HCT116 (cell line): ENCODE measurements around the gene DNAJC4. TPM values are rescaled to one million over a fixed set of nuclear protein-coding genes. Genes with fewer than 3 reads are reported as not detected.

ENCODE experiments used
- ATAC-seq: fragments of 200-7000 bp; cut with Tn5 transposase; 2 replicates; pipeline ENCODE4 v1.9.1; 2020; ENCODE audit warnings: mild to moderate bottlenecking, moderate library complexity
- BruUV-seq: library from RNA; stranded (reverse); fragments of 400-500 nt; replicated peaks from 2 replicates; lab custom pipeline; 2021; lab: Mats Ljungman, UMichigan
- CTCF ChIA-PET: fragments of 300-600 bp; sonication (Branson Sonifier 250); formaldehyde crosslinking; loops from one replicate; lab custom pipeline; 2021; ENCODE audit warnings: antibody characterized with exemption; lab: Charles Lee
- POLR2A ChIA-PET: fragments of 300-600, 350-600 bp; sonication (Branson Sonifier 250); formaldehyde crosslinking; loops from one replicate; lab custom pipeline; 2021; ENCODE audit warnings: antibody characterized with exemption; lab: Charles Lee
- RAD21 ChIA-PET, 2 experiments: fragments of 300-600 bp; sonication (Branson Sonifier 250); formaldehyde crosslinking; loops; one replicate each; lab custom pipeline; 2023; ENCODE audit warnings: low total read pairs in 2 of 2; ENCODE audit not compliant: uncharacterized antibody in 2 of 2, unreplicated experiment in 2 of 2, low non-redundant PET in 1 of 2; lab: Charles Lee
- DNase-seq: peaks from one replicate; pipeline ENCODE4 v3.0.0-alpha.2; 2010; ENCODE audit warnings: low read depth, low spot score
- H2AFZ ChIP-seq: fragments of 200-600 bp; shearing (Covaris generic), sonication (generic); 2 replicates; pipeline ENCODE4 v1.6.1; 2017; ENCODE audit warnings: low read depth, mixed run types, mixed read lengths, antibody characterized with exemption, low read length; ENCODE audit not compliant: poor library complexity, severe bottlenecking
- H3K27ac ChIP-seq: 2 replicates; pipeline ENCODE4 v1.5.1; 2012; ENCODE audit warnings: low read depth, low read length
- H3K27me3 ChIP-seq: fragments of 200-600 bp; sonication (generic); 2 replicates; pipeline ENCODE4 v1.6.1; 2016; ENCODE audit warnings: mixed run types, low read length, mixed read lengths; ENCODE audit not compliant: insufficient read depth
- H3K36me3 ChIP-seq, 2 experiments: fragments of 200-500 bp in 1 of 2; fragments of 200-600 bp in 1 of 2; sonication (Bioruptor generic) in 1 of 2; sonication (generic) in 1 of 2; 2 replicates each; pipeline versions ENCODE4 v1.5.1 to v1.6.1; 2014 to 2016; ENCODE audit warnings: low read length in 2 of 2, inconsistent platforms in 1 of 2, mixed read lengths in 1 of 2, mixed run types in 1 of 2; ENCODE audit not compliant: insufficient read depth in 2 of 2, control insufficient read depth in 1 of 2
- H3K4me1 ChIP-seq, 2 experiments: fragments of 200-600 bp in 1 of 2; sonication (generic) in 1 of 2; 2 replicates each; pipeline versions ENCODE4 v1.5.1 to v1.6.1; 2012 to 2017; ENCODE audit warnings: low read length in 2 of 2, inconsistent platforms in 1 of 2, mild to moderate bottlenecking in 1 of 2, mixed read lengths in 1 of 2, mixed run types in 1 of 2, moderate library complexity in 1 of 2; ENCODE audit not compliant: insufficient read depth in 2 of 2, control insufficient read depth in 1 of 2
- H3K4me2 ChIP-seq: fragments of 200-600 bp; sonication (generic); 2 replicates; pipeline ENCODE4 v1.6.1; 2017; ENCODE audit warnings: mixed run types, low read length, mixed read lengths
- H3K4me3 ChIP-seq, 2 experiments: fragments of 200-600 bp in 1 of 2; sonication (generic) in 1 of 2; replicated peaks in 1 of 2; 2 replicates each; pipeline ENCODE4 v1.5.1; 2011 to 2016; ENCODE audit warnings: low read length in 2 of 2, control low read depth in 1 of 2, low read depth in 1 of 2, mild to moderate bottlenecking in 1 of 2, mixed read lengths in 1 of 2, mixed run types in 1 of 2
- H3K79me2 ChIP-seq: fragments of 200-600 bp; sonication (generic); 2 replicates; pipeline ENCODE4 v1.6.1; 2017; ENCODE audit warnings: mild to moderate bottlenecking, mixed run types, low read length, moderate library complexity, mixed read lengths; ENCODE audit not compliant: insufficient read depth
- H3K9ac ChIP-seq: fragments of 200-600 bp; sonication (generic); 2 replicates; pipeline ENCODE4 v1.6.1; 2016; ENCODE audit warnings: low read length, mixed read lengths
- H3K9me2 ChIP-seq: fragments of 200-600 bp; sonication (generic), shearing (Covaris generic); 2 replicates; pipeline ENCODE4 v1.6.1; 2017; ENCODE audit warnings: mixed run types, mild to moderate bottlenecking, moderate library complexity; ENCODE audit not compliant: insufficient read depth
- H3K9me3 ChIP-seq, 2 experiments: fragments of 200-500 bp in 1 of 2; fragments of 200-600 bp in 1 of 2; sonication (Bioruptor generic) in 1 of 2; sonication (generic) in 1 of 2; 2 replicates each; pipeline ENCODE4 v1.6.1; 2014 to 2017; ENCODE audit warnings: low read length in 2 of 2, mixed read lengths in 2 of 2, inconsistent platforms in 1 of 2, low read depth in 1 of 2, mild to moderate bottlenecking in 1 of 2, mixed run types in 1 of 2, moderate library complexity in 1 of 2; ENCODE audit not compliant: control insufficient read depth in 1 of 2, insufficient read depth in 1 of 2
- H4K20me1 ChIP-seq: fragments of 200-600 bp; sonication (generic), shearing (Covaris generic); 2 replicates; pipeline ENCODE4 v1.6.1; 2017; ENCODE audit warnings: mixed run types, mild to moderate bottlenecking, moderate library complexity; ENCODE audit not compliant: insufficient read depth
- FOSL1 ChIP-seq: IDR thresholded peaks from 2 replicates; pipeline ENCODE4 v1.6.1; 2012; ENCODE audit warnings: low read depth
- SP1 ChIP-seq: IDR thresholded peaks from 2 replicates; pipeline ENCODE4 v1.6.1; 2012; ENCODE audit warnings: low read depth
- SRF ChIP-seq: IDR thresholded peaks from 2 replicates; pipeline ENCODE4 v1.6.1; 2012; ENCODE audit warnings: low read depth
- ZFX ChIP-seq: fragments of 450-650 bp; IDR thresholded peaks from 2 replicates; pipeline ENCODE4 v1.6.1; 2017
- ZNF274 ChIP-seq: fragments of 200-500 bp; sonication (Bioruptor generic); IDR thresholded peaks from 2 replicates; pipeline ENCODE4 v1.6.1; 2014; ENCODE audit warnings: mild to moderate bottlenecking, low read depth, low read length, inconsistent platforms
- intact Hi-C: fragments of 100-400 bp; cut with micrococcal nuclease; formaldehyde crosslinking; loops from 2 replicates; pipeline ENCODE4 v1.10.0; 2022
- total RNA-seq: library from RNA; stranded (reverse); gene quantifications from one replicate; pipeline ENCODE4 v1.2.1, GENCODE V29; 2021; ENCODE audit not compliant: unreplicated experiment

Gene DNAJC4
- total RNA-seq, 1 experiment from 2014 or later, result 25.8 TPM

- Histone ChIP-seq H3K27me3 (no peaks in the 10 kb centered on the region), H3K9ac (no peak overlapping the region), H3K4me1 (peaks cover 0 to 8% of the 10 kb centered on the region in 2 experiments; a peak in 1 of 4 replicates), H3K79me2 (peaks cover 38% of the 10 kb centered on the region; the same call in 1 of the 2 replicates), H2AFZ (no peak overlapping the region), H3K4me3 (no peak overlapping the region), H3K9me3 (no peaks in the 10 kb centered on the region), H3K9me2 (no peaks in the 10 kb centered on the region), H3K4me2 (no peak overlapping the region), H3K27ac (no peak overlapping the region), H4K20me1 (no peaks in the 10 kb centered on the region), H3K36me3 (peaks cover 48 to 57% of the 10 kb centered on the region in 2 experiments)
- intact Hi-C loops, result loop anchor here (1.0 to 2.0 kb wide), 3 partner anchors 67 to 152 kb away; no protein-coding TSS in a partner anchor
- ChIA-PET CTCF (interaction anchor here (1.6 to 4.6 kb wide), 8 partner anchors 15 to 152 kb away, joined by 4 to 80 read pairs (median 9); partner anchors contain the start of genes CATSPERZ, ESRRA, FKBP2 and PRDX5), POLR2A (interaction anchor here (1.3 to 2.2 kb wide), 4 partner anchors 18 to 101 kb away, joined by 3 to 10 read pairs (median 6); partner anchors contain the start of gene STIP1), RAD21 (interaction anchor here in 1 of 2 experiments (1.6 kb wide), 1 partner anchor 18 kb away, joined by 3 read pairs; the partner anchor contains the start of gene STIP1)
- no TSS peak for BruUV-seq
- no peak for ATAC-seq
- TF ChIP-seq ZNF274 (no peak), FOSL1 (no peak), ZFX (no peak), SRF (no peak)
- no peak for DNase-seq
These were observed 26.8 kb upstream of the DNAJC4 start for GRCh38 chr11:64203421-64204079.

- Histone ChIP-seq H3K79me2 (peaks cover 34% of the 10 kb centered on the region; the same call in 1 of the 2 replicates), H4K20me1 (no peaks in the 10 kb centered on the region), H3K27me3 (no peaks in the 10 kb centered on the region), H3K9me3 (no peaks in the 10 kb centered on the region), H2AFZ (no peak overlapping the region), H3K9me2 (no peaks in the 10 kb centered on the region), H3K36me3 (peaks cover 47 to 53% of the 10 kb centered on the region in 2 experiments), H3K4me2 (no peak overlapping the region)
- POLR2A ChIA-PET, result interaction anchor here (0.7 to 2.2 kb wide), 8 partner anchors 18 to 151 kb away, joined by 3 to 10 read pairs (median 3); partner anchors contain the start of gene STIP1
- intact Hi-C loops, result loop anchor here (1.0 to 2.0 kb wide), 3 partner anchors 67 to 151 kb away; no protein-coding TSS in a partner anchor
- TSS peak; percentile 61 for BruUV-seq
- DNase-seq, result no peak
- TF ChIP-seq SRF (0 out of 2 replicates have a peak, but pooled peaks have one; percentile 15), SP1 (no peak)
- TF ChIP-seq, all 23 proteins: peak for 1
- ChIA-PET RAD21 (interaction anchor here (0.7 to 1.6 kb wide), 9 partner anchors 18 to 151 kb away, joined by 3 to 7 read pairs (median 4); partner anchors contain the start of genes ESRRA (in 1 of the 2), PLCB3 (in 1 of the 2) and STIP1 (in 1 of the 2)), CTCF (interaction anchor here (0.6 to 4.6 kb wide), 17 partner anchors 11 to 485 kb away, joined by 3 to 80 read pairs (median 6); partner anchors contain the start of genes CATSPERZ, ESRRA, FKBP2 and NUDT22)
- no peak overlapping the region for H3K9ac ChIP-seq
- no peak overlapping the region for H3K4me3 ChIP-seq
- H3K4me1 ChIP-seq, result peaks cover 0 to 8% of the 10 kb centered on the region in 2 experiments; a peak in 1 of 4 replicates
- no peak for ATAC-seq
- no peak overlapping the region for H3K27ac ChIP-seq
These were observed 26.3 kb upstream of the DNAJC4 start for GRCh38 chr11:64204080-64204440.
